Upper lobe of left lung (tissue), 6 donors: Measurements from ENCODE around the gene C11orf24. TPM values are rescaled to one million over a fixed set of nuclear protein-coding genes. Genes with fewer than 3 reads are reported as not detected.

ENCODE experiments used
- ATAC-seq, 2 donors: fragments of 200-7000 bp; cut with Tn5 transposase; one replicate each; pipeline ENCODE4 v1.9.1; 2022; ENCODE audit warnings: mild to moderate bottlenecking in 2 of 2, moderate library complexity in 2 of 2; ENCODE audit not compliant: low FRiP score in 2 of 2
- DNase-seq, 2 donors: peaks; one replicate each; pipeline ENCODE4 v3.0.0-alpha.2; 2019 to 2020
- H3K27ac ChIP-seq, 4 donors: fragments of 200-600 bp; sonication (generic); one replicate each; pipeline ENCODE4 v1.5.1; 2016 to 2019
- H3K27me3 ChIP-seq, 4 donors: fragments of 200-600 bp; sonication (generic); one replicate each; pipeline ENCODE4 v1.5.1; 2017 to 2019
- H3K36me3 ChIP-seq, 4 donors: fragments of 200-600 bp; sonication (generic); one replicate each; pipeline ENCODE4 v1.5.1; 2016 to 2019
- H3K4me1 ChIP-seq, 4 donors: fragments of 200-600 bp; sonication (generic); one replicate each; pipeline ENCODE4 v1.5.1; 2018 to 2019
- H3K4me3 ChIP-seq, 4 donors: fragments of 200-600 bp; sonication (generic); one replicate each; pipeline ENCODE4 v1.5.1; 2017 to 2019; ENCODE audit warnings: mild to moderate bottlenecking in 2 of 4, moderate library complexity in 1 of 4
- H3K9me3 ChIP-seq, 4 donors: fragments of 200-600 bp; sonication (generic); one replicate each; pipeline ENCODE4 v1.5.1; 2018 to 2019
- CTCF ChIP-seq, 6 experiments: fragments of 450-650 bp in 4 of 6; fragments of 200-600 bp in 2 of 6; sonication (generic) in 2 of 6; IDR thresholded peaks; one replicate each; pipeline ENCODE4 v1.5.1; 2016 to 2019; ENCODE audit warnings: antibody characterized with exemption in 6 of 6
- POLR2A ChIP-seq, 4 donors: fragments of 450-650 bp; IDR thresholded peaks; one replicate each; pipeline ENCODE4 v1.5.1; 2016 to 2017; ENCODE audit warnings: antibody characterized with exemption in 4 of 4, mild to moderate bottlenecking in 2 of 4
- POLR2AphosphoS5 ChIP-seq, 2 donors: sonication (generic); formaldehyde crosslinking; IDR thresholded peaks; one replicate each; pipeline ENCODE4 v1.5.1; 2017; ENCODE audit warnings: antibody characterized with exemption in 2 of 2
- WGBS, 2 donors: methylation state at CpG; one replicate each; pipeline ENCODE4 v1.1.5; 2017 to 2018; 5-methylcytosine and 5-hydroxymethylcytosine counted together
- total RNA-seq, 6 donors: library from RNA; depleted of rRNA in 4 of 6; stranded (reverse); fragments of >200 nt in 4 of 6; gene quantifications; one replicate each; pipeline versions ENCODE4 v1.1.0 to v1.2.1, GENCODE V29; 2016 to 2021
- donor health status: DM: no; HTN: no; CAD: no; lungs with moderate emphysema.
- donor health status: DM: no; HTN: yes; CAD: no; lungs with severe emphysema.

The C11orf24 gene
- total RNA-seq, 6 donors from 2014 or later, result 13.9 to 37.5 (median 24.0) TPM

- peak overlapping the region; percentile 98 to 100 (median 100) for H3K27ac ChIP-seq
- no peak for ATAC-seq
- peaks cover 46 to 66% (median 51%) of the 10 kb centered on the region in 4 donors for H3K4me1 ChIP-seq
- H3K4me3 ChIP-seq, result peak overlapping the region in 3 of 4 donors; percentile 61 to 94 (median 75)
- 24 to 39% methylated on average over 14 of the region's 14 CpGs for WGBS, 2 donors
- H3K36me3 ChIP-seq, result no peaks in the 10 kb centered on the region
- TF ChIP-seq POLR2A (IDR thresholded peaks at IDR 0.05), result peak in 1 of 4 donors; percentile 24
- no peak for TF ChIP-seq CTCF (IDR thresholded peaks at IDR 0.05)
- peak in 1 of 2 donors; percentile 19 for TF ChIP-seq POLR2AphosphoS5 (IDR thresholded peaks at IDR 0.05)
- H3K9me3 ChIP-seq, result no peaks in the 10 kb centered on the region
- DNase-seq, result peak in 1 of 2 donors; percentile 61
- no peaks in the 10 kb centered on the region for H3K27me3 ChIP-seq
Observed at GRCh38 chr11:68211546-68211945, 60.2 kb downstream of the C11orf24 start.

Other genes starting within 250 kb of the C11orf24 start
- 100 to 1,000 TPM in 5 of 6 donors, 10 to 100 TPM in 1; 64.5 to 196 (median 143) TPM for gene NDUFS8, start 241.3 kb downstream of the C11orf24 start, total RNA-seq
- gene TCIRG1, start 232.9 kb downstream of the C11orf24 start, total RNA-seq, result 100 to 1,000 TPM; 141 to 919 (median 287) TPM
- gene CHKA, start 150.6 kb downstream of the C11orf24 start, total RNA-seq, result 100 to 1,000 TPM in 1 of 6 donors, 10 to 100 TPM in 5; 34.5 to 128 (median 59.1) TPM
- 10 to 100 TPM; 19.3 to 61.2 (median 41.0) TPM for gene KMT5B, start 58.7 kb downstream of the C11orf24 start, total RNA-seq
- gene LRP5, start 40.6 kb upstream of the C11orf24 start, total RNA-seq, result 10 to 100 TPM; 51.5 to 79.4 (median 67.6) TPM
- 100 to 1,000 TPM in 4 of 6 donors, 10 to 100 TPM in 2; 75.7 to 195 (median 114) TPM for gene PPP6R3, start 188.8 kb upstream of the C11orf24 start, total RNA-seq